MCF 10A (cell line): ENCODE results near the gene CHCHD4. TPM values are rescaled to one million over a fixed set of nuclear protein-coding genes. Genes with fewer than 3 reads are reported as not detected.
"Not testable (repeated sequence)": the region's sequence is repeated elsewhere in the genome, so short reads cannot be mapped to it uniquely, and the experiment has no call there.

Experiments
- BruUV-seq: library from RNA; stranded (reverse); fragments of 400-500 nt; replicated peaks from 2 replicates; lab custom pipeline; 2021; lab: Mats Ljungman, UMichigan
- CTCF ChIA-PET: fragments of 300-600 bp; sonication (Branson Sonifier 250); formaldehyde crosslinking; extraction: SDS; loops from one replicate; lab custom pipeline; 2021; ENCODE audit warnings: antibody characterized with exemption, inconsistent platforms; lab: Yijun Ruan, JAX
- POLR2A ChIA-PET: fragments of 300-600, 350-650 bp; sonication (Branson Sonifier 250); formaldehyde crosslinking; extraction: SDS; loops from one replicate; lab custom pipeline; 2020; ENCODE audit warnings: antibody characterized with exemption, inconsistent platforms; lab: Yijun Ruan, JAX
- DNase-seq: peaks from one replicate; pipeline ENCODE4 v3.0.0-alpha.2; 2018; ENCODE audit not compliant: unreplicated experiment
- H3K27ac Mint-ChIP-seq: one replicate; pipeline ENCODE4 v1.8.0; 2022; ENCODE audit warnings: mild to moderate bottlenecking, low read depth, mixed read lengths; ENCODE audit not compliant: unreplicated experiment
- H3K27me3 Mint-ChIP-seq: one replicate; pipeline ENCODE4 v1.8.0; 2022; ENCODE audit warnings: mixed read lengths; ENCODE audit not compliant: insufficient read depth, unreplicated experiment
- H3K36me3 Mint-ChIP-seq: one replicate; pipeline ENCODE4 v1.8.0; 2022; ENCODE audit warnings: mild to moderate bottlenecking, moderate library complexity, mixed read lengths; ENCODE audit not compliant: insufficient read depth, unreplicated experiment
- H3K4me1 Mint-ChIP-seq: one replicate; pipeline ENCODE4 v1.8.0; 2022; ENCODE audit warnings: mixed read lengths; ENCODE audit not compliant: insufficient read depth, unreplicated experiment
- H3K4me3 Mint-ChIP-seq: one replicate; pipeline ENCODE4 v1.8.0; 2022; ENCODE audit warnings: mild to moderate bottlenecking, moderate library complexity, mixed read lengths; ENCODE audit not compliant: unreplicated experiment
- H3K9me3 Mint-ChIP-seq: one replicate; pipeline ENCODE4 v1.8.0; 2022; ENCODE audit warnings: mixed read lengths; ENCODE audit not compliant: unreplicated experiment
- intact Hi-C: fragments of 100-400 bp; cut with micrococcal nuclease; formaldehyde crosslinking; loops from 2 replicates; pipeline ENCODE4 v1.14.1; 2022
- total RNA-seq: library from RNA; stranded (reverse); gene quantifications from 2 replicates; pipeline ENCODE4 v1.2.3, GENCODE V29; 2022
- TF ChIP-seq, protein P1 (sequence below): fragments of 200-600 bp; IDR thresholded peaks from one replicate; pipeline ENCODE4 v1.8.0; 2022; ENCODE audit warnings: antibody characterized with exemption, mild to moderate bottlenecking; ENCODE audit not compliant: unreplicated experiment

Gene CHCHD4
- total RNA-seq, 1 experiment from 2014 or later, result 35.0 TPM

DNA sequence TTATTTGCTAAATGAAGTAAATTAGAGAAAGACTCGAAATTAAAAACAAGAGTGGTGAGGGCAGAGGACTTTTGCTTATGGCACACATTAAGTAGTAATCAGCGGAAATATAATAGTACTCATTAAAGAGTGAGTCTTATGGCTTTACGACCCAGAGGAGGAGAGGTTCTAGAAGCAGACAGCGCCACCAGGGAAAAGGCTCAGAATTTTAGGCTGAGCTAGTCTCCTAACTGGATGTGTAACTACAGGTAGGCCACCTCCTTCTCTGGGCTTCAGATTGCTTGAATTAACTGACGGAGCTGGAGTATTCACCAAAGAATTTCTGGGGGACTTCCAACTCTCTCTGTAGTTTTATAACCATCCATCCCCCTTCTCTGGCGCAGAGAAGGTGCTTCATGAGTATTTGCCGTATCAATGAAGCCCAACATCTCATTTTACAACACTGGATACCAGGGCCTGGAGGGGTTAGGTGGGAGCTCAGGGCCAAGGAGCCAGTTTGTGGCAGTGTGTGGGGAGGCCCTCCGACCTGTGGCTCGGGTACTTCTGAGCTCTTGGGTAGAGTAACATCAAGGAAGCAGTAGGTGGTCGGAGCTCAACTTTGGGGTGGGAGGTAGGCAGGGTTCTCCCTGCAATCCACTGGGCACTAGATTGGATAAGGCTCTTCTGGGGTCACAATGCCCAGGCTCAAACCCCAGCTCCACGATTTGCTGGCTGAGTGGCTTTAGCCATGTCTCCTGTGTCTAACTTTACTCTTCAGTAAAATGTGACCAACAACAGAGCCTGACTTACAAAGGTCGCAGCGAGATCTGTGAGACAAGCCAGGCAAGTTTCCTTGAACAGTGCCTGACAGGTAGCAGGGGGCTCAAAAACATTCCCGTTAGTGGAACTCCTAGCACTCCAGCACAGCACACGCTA, 1.1 kb downstream of the CHCHD4 start:
- H3K4me3 Mint-ChIP-seq, result peak overlapping the region; percentile 99
- H3K36me3 Mint-ChIP-seq, result peaks cover 45% of the 10 kb centered on the region
- H3K4me1 Mint-ChIP-seq, result peaks cover 30% of the 10 kb centered on the region
- TSS peak; percentile 56 for BruUV-seq
- no peak for DNase-seq
- H3K27me3 Mint-ChIP-seq, result no peaks in the 10 kb centered on the region
- ChIA-PET POLR2A (interaction anchor here (0.7 to 9.1 kb wide), 15 partner anchors 12 to 942 kb away, joined by 3 to 294 read pairs (median 6); partner anchors contain the start of genes LSM3, MRPS25 and XPC), CTCF (interaction anchor here (0.6 to 8.7 kb wide), 4 partner anchors 21 to 826 kb away, joined by 3 to 80 read pairs (median 3); no protein-coding TSS in a partner anchor)
- H3K9me3 Mint-ChIP-seq, result no peaks in the 10 kb centered on the region
- TF ChIP-seq, protein P1, sequence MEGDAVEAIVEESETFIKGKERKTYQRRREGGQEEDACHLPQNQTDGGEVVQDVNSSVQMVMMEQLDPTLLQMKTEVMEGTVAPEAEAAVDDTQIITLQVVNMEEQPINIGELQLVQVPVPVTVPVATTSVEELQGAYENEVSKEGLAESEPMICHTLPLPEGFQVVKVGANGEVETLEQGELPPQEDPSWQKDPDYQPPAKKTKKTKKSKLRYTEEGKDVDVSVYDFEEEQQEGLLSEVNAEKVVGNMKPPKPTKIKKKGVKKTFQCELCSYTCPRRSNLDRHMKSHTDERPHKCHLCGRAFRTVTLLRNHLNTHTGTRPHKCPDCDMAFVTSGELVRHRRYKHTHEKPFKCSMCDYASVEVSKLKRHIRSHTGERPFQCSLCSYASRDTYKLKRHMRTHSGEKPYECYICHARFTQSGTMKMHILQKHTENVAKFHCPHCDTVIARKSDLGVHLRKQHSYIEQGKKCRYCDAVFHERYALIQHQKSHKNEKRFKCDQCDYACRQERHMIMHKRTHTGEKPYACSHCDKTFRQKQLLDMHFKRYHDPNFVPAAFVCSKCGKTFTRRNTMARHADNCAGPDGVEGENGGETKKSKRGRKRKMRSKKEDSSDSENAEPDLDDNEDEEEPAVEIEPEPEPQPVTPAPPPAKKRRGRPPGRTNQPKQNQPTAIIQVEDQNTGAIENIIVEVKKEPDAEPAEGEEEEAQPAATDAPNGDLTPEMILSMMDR, result no peak
- intact Hi-C loops, result no loop called here
- peak overlapping the region; percentile 96 for H3K27ac Mint-ChIP-seq

DNA sequence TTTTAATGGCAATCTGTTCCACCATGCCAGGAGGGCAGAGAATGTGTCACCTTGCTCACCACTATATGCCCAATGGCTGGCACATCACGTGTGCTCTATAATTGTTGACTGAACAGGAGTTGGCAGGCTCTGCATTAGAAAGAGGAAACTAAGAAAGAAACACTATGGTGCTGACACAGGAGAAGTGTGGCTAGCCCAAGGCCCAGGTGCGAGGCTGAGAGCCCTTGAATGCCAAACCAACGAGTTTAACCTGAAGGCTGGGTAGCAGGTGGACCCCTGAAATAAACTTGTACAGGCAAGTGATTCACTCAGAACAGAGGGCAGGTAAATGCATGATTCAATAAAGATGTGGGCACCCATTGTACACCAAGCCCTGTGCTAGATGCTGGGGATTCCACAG, 2.4 kb downstream of the CHCHD4 start:
- CTCF ChIA-PET, result interaction anchor here (8.7 kb wide), 1 partner anchor 225 kb away, joined by 80 read pairs; no protein-coding TSS in a partner anchor

DNA sequence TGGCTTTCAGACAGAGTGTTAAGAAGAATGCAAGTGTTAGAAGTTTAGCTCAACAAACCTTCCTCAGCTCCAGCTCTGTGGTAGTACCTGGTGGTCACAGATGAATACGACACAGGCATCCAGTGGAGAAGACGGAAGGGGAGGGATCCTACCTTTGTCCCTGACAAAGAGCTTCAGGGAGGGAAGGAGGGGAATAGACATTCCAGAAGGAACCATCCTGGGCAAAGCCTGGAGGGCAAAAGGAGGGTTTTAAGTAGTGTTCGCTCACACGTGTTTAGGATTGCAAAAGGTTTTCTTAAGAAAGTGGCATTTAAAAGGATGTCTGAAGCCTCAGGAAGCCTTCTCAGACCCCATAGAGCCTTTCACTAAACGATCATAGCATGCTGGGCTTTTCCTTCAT, 2.8 kb downstream of the CHCHD4 start:
- POLR2A ChIA-PET, result interaction anchor here (0.7 to 9.1 kb wide), 5 partner anchors 20 to 642 kb away, joined by 3 to 294 read pairs (median 6); partner anchors contain the start of genes LSM3 and XPC
- TF ChIP-seq, protein P1, result no peak
- H3K27ac Mint-ChIP-seq, result no peak overlapping the region
- no TSS peak for BruUV-seq
- peak overlapping the region; percentile 99 for H3K4me3 Mint-ChIP-seq
- CTCF ChIA-PET, result interaction anchor here (0.7 to 8.7 kb wide), 2 partner anchors 225 to 320 kb away, joined by 3 to 80 read pairs; no protein-coding TSS in a partner anchor
- peaks cover 18% of the 10 kb centered on the region for H3K4me1 Mint-ChIP-seq
- peaks cover 36% of the 10 kb centered on the region for H3K36me3 Mint-ChIP-seq
- no peak for DNase-seq
- H3K27me3 Mint-ChIP-seq, result no peaks in the 10 kb centered on the region
- intact Hi-C loops, result no loop called here
- H3K9me3 Mint-ChIP-seq, result no peaks in the 10 kb centered on the region

More for the DNA sequence above, 2.4 kb downstream of the CHCHD4 start:
- H3K27me3 Mint-ChIP-seq, result no peaks in the 10 kb centered on the region
- H3K9me3 Mint-ChIP-seq, result no peaks in the 10 kb centered on the region
- H3K4me3 Mint-ChIP-seq, result peak overlapping the region; percentile 99
- intact Hi-C loops, result no loop called here
- POLR2A ChIA-PET, result interaction anchor here (0.6 to 9.1 kb wide), 7 partner anchors 11 to 643 kb away, joined by 3 to 294 read pairs (median 4); partner anchors contain the start of genes LSM3 and XPC
- peaks cover 36% of the 10 kb centered on the region for H3K36me3 Mint-ChIP-seq
- peaks cover 21% of the 10 kb centered on the region for H3K4me1 Mint-ChIP-seq
- TF ChIP-seq, protein P1, result no peak
- no peak for DNase-seq
- peak overlapping the region; percentile 96 for H3K27ac Mint-ChIP-seq
- BruUV-seq, result no TSS peak

DNA sequence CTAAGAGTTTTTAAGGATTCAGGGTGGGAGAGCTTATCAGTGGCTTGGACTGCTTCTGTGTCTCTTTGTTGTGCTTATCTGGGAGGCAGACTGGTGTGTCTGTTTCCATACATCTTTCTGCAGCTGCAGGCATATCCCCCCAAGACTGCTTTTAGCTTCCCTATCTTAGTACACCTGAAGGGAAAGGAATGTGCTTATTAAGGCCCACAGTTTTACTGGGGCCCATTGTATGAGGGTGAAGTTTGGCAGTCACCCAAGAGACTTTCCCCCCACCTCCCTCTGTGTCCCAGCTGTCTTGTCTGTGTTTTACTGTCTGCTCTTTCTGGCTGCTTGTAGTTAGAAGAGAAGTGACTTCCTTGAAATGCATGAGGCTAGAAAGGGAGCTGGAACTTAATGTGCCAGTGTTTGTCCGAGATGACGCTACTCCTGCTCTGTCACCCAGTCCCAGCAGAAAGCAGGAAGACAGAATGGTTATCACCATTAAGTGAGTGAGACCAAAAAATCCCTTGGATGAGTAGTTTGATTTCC, 3.7 kb downstream of the CHCHD4 start:
- Mint-ChIP-seq H3K36me3 (peaks cover 42% of the 10 kb centered on the region), H3K27ac (peak overlapping the region; percentile 62), H3K4me1 (peaks cover 18% of the 10 kb centered on the region)
- H3K4me3 Mint-ChIP-seq, intact Hi-C loops, DNase-seq, BruUV-seq, H3K9me3 Mint-ChIP-seq, H3K27me3 Mint-ChIP-seq: not testable (repeated sequence)
- POLR2A ChIA-PET, result interaction anchor here (0.6 to 9.1 kb wide), 3 partner anchors 21 to 286 kb away, joined by 3 to 294 read pairs (median 6); partner anchors contain the start of genes LSM3 and XPC
- CTCF ChIA-PET, result interaction anchor here (0.7 to 8.7 kb wide), 2 partner anchors 224 to 319 kb away, joined by 3 to 80 read pairs; no protein-coding TSS in a partner anchor
